ENCODE results near the gene GRIN1.

GRCh38 chr9:137216188-137216965, 77.4 kb downstream of the GRIN1 start:
- TF ChIP-seq CTCF (IDR thresholded peaks at IDR 0.05): no peak
- TF ChIP-seq EZH2 (IDR thresholded peaks at IDR 0.05; ENCODE audit: borderline replicate concordance, insufficient read depth, low read depth, low read length, poor library complexity, severe bottlenecking): no peak
